Neural cell (in vitro differentiated cells): ENCODE data around the gene COL4A2. TPM values are rescaled to one million over a fixed set of nuclear protein-coding genes. Genes with fewer than 3 reads are reported as not detected.

Experiments used
- H2AFZ ChIP-seq: fragments of 200-600, 300-800 bp; sonication (generic), shearing (Covaris generic); 2 replicates; pipeline ENCODE4 v1.6.0; 2014; ENCODE audit warnings: low read depth, mild to moderate bottlenecking, antibody characterized with exemption, low read length, moderate library complexity
- H3F3A ChIP-seq: fragments of 200-600 bp; shearing (Covaris generic); 2 replicates; pipeline ENCODE4 v1.6.1; 2016; ENCODE audit warnings: mild to moderate bottlenecking, moderate library complexity, mixed read lengths, antibody characterized with exemption, low read length; ENCODE audit not compliant: insufficient read depth, poor library complexity, severe bottlenecking
- H3K27ac ChIP-seq: fragments of 200-600, 300-800 bp; sonication (generic), shearing (Covaris generic); 2 replicates; pipeline ENCODE4 v1.5.1; 2014; ENCODE audit warnings: mild to moderate bottlenecking, low read length, moderate library complexity
- H3K27me3 ChIP-seq: fragments of 300-800, 200-600 bp; sonication (generic), shearing (Covaris generic); 2 replicates; pipeline ENCODE4 v1.6.0; 2014; ENCODE audit warnings: mild to moderate bottlenecking, low read depth, low read length, moderate library complexity; ENCODE audit not compliant: insufficient read depth
- H3K36me3 ChIP-seq: fragments of 300-800, 200-600 bp; sonication (generic), shearing (Covaris generic); 2 replicates; pipeline ENCODE4 v1.5.1; 2014; ENCODE audit warnings: mild to moderate bottlenecking, antibody characterized with exemption, low read length, moderate library complexity; ENCODE audit not compliant: insufficient read depth
- H3K4me2 ChIP-seq: fragments of 300-800, 200-600 bp; sonication (generic), shearing (Covaris generic); 2 replicates; pipeline ENCODE4 v1.6.0; 2014; ENCODE audit warnings: mild to moderate bottlenecking, low read length
- H3K4me3 ChIP-seq: fragments of 300-800, 200-600 bp; sonication (generic), shearing (Covaris generic); 2 replicates; pipeline ENCODE4 v1.5.1; 2014; ENCODE audit warnings: mild to moderate bottlenecking, low read length, moderate library complexity
- H3K79me2 ChIP-seq: fragments of 200-600 bp; shearing (Covaris generic); replicated peaks from 2 replicates; pipeline ENCODE4 v1.6.0; 2014; ENCODE audit warnings: mild to moderate bottlenecking, low read length, moderate library complexity; ENCODE audit not compliant: insufficient read depth
- H3K9ac ChIP-seq: fragments of 300-800, 200-600 bp; sonication (generic), shearing (Covaris generic); 2 replicates; pipeline ENCODE4 v1.6.1; 2016; ENCODE audit warnings: mild to moderate bottlenecking, low read length, mixed read lengths
- H3K9me2 ChIP-seq: fragments of 200-600 bp; shearing (Covaris generic); 2 replicates; pipeline ENCODE4 v1.6.1; 2016; ENCODE audit warnings: mild to moderate bottlenecking, low read length, mixed read lengths; ENCODE audit not compliant: insufficient read depth
- H3K9me3 ChIP-seq: fragments of 200-600, 300-800 bp; sonication (generic), shearing (Covaris generic); 2 replicates; pipeline ENCODE4 v1.6.1; 2016; ENCODE audit warnings: mild to moderate bottlenecking, mixed run types, low read length, moderate library complexity, mixed read lengths
- H4K20me1 ChIP-seq: fragments of 200-600 bp; shearing (Covaris generic); 2 replicates; pipeline ENCODE4 v1.6.1; 2016; ENCODE audit warnings: mild to moderate bottlenecking, mixed run types; ENCODE audit not compliant: insufficient read depth
- EP300 ChIP-seq: fragments of 450-650 bp; conservative IDR thresholded peaks from 2 replicates; pipeline ENCODE4 v1.6.1; 2014; ENCODE audit warnings: antibody characterized with exemption, mild to moderate bottlenecking, moderate library complexity; ENCODE audit not compliant: poor library complexity, severe bottlenecking
- EZH2 ChIP-seq: fragments of 200-600, 300-800 bp; shearing (Covaris generic), sonication (generic); IDR thresholded peaks from 2 replicates; pipeline ENCODE4 v1.6.1; 2014; ENCODE audit warnings: antibody characterized with exemption, low read length, borderline replicate concordance, mild to moderate bottlenecking; ENCODE audit not compliant: insufficient read depth, poor library complexity, severe bottlenecking
- MXI1 ChIP-seq: fragments of 450-650 bp; conservative IDR thresholded peaks from 2 replicates; pipeline ENCODE4 v1.6.1; 2014; ENCODE audit warnings: antibody characterized with exemption, mild to moderate bottlenecking; ENCODE audit not compliant: poor library complexity, severe bottlenecking
- POLR2AphosphoS5 ChIP-seq: IDR thresholded peaks from 2 replicates; pipeline ENCODE4 v1.6.1; 2012
- RAD21 ChIP-seq: fragments of 450-650 bp; conservative IDR thresholded peaks from 2 replicates; pipeline ENCODE4 v1.6.1; 2014; ENCODE audit warnings: antibody characterized with exemption, mild to moderate bottlenecking, moderate library complexity
- SMC3 ChIP-seq: fragments of 450-650 bp; conservative IDR thresholded peaks from 2 replicates; pipeline ENCODE4 v1.6.1; 2014; ENCODE audit warnings: antibody characterized with exemption, mild to moderate bottlenecking, moderate library complexity; ENCODE audit not compliant: poor library complexity
- TAF1 ChIP-seq: IDR thresholded peaks from 2 replicates; pipeline ENCODE4 v1.6.1; 2012; ENCODE audit warnings: low read depth
- polyA plus RNA-seq: library from polyadenylated mRNA; depleted of rRNA; stranded (reverse); fragments of >200 nt; gene quantifications from 2 replicates; pipeline ENCODE4 v1.2.3, GENCODE V29; 2014
- TF ChIP-seq, protein P1 (sequence below): IDR thresholded peaks from 2 replicates; pipeline ENCODE4 v1.6.1; 2012; ENCODE audit warnings: borderline replicate concordance
- TF ChIP-seq, protein P2 (sequence below): fragments of 450-650 bp; IDR thresholded peaks from 2 replicates; pipeline ENCODE4 v1.5.1; 2014; ENCODE audit warnings: antibody characterized with exemption, mild to moderate bottlenecking, moderate library complexity; ENCODE audit not compliant: poor library complexity, severe bottlenecking

The COL4A2 gene
- polyA plus RNA-seq, 1 donor from 2014 or later: 30.8 TPM

DNA sequence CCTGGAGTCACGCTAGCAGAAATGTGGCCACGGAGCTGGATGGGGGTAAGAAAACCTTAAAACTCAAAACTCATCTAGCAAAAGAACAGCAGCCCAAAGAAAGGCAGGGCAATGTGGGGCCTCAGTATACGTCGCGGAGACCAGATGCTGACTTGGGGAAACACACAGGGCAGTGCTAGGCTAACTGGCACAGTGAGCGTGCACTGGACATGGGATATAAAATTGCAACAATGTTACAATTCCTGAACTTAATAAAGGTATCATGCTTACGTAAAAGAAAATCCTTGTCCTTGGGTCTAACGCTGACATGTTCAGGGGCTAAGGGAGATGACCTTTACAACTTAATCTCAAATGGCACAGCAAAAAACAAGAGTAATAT, 40.7 kb upstream of the COL4A2 start:
- no peak overlapping the region for H3K9ac ChIP-seq
- no peak overlapping the region for H3K27ac ChIP-seq
- no peaks in the 10 kb centered on the region for H3K27me3 ChIP-seq
- H3K4me2 ChIP-seq: no peak overlapping the region
- no peak overlapping the region for H3K4me3 ChIP-seq
- TF ChIP-seq EZH2: no peak
- TF ChIP-seq POLR2AphosphoS5: no peak
- TF ChIP-seq EP300: no peak
- TF ChIP-seq, protein P1, sequence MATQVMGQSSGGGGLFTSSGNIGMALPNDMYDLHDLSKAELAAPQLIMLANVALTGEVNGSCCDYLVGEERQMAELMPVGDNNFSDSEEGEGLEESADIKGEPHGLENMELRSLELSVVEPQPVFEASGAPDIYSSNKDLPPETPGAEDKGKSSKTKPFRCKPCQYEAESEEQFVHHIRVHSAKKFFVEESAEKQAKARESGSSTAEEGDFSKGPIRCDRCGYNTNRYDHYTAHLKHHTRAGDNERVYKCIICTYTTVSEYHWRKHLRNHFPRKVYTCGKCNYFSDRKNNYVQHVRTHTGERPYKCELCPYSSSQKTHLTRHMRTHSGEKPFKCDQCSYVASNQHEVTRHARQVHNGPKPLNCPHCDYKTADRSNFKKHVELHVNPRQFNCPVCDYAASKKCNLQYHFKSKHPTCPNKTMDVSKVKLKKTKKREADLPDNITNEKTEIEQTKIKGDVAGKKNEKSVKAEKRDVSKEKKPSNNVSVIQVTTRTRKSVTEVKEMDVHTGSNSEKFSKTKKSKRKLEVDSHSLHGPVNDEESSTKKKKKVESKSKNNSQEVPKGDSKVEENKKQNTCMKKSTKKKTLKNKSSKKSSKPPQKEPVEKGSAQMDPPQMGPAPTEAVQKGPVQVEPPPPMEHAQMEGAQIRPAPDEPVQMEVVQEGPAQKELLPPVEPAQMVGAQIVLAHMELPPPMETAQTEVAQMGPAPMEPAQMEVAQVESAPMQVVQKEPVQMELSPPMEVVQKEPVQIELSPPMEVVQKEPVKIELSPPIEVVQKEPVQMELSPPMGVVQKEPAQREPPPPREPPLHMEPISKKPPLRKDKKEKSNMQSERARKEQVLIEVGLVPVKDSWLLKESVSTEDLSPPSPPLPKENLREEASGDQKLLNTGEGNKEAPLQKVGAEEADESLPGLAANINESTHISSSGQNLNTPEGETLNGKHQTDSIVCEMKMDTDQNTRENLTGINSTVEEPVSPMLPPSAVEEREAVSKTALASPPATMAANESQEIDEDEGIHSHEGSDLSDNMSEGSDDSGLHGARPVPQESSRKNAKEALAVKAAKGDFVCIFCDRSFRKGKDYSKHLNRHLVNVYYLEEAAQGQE: no peak
- no peak for TF ChIP-seq MXI1
- TF ChIP-seq TAF1: no peak
- TF ChIP-seq, protein P2, sequence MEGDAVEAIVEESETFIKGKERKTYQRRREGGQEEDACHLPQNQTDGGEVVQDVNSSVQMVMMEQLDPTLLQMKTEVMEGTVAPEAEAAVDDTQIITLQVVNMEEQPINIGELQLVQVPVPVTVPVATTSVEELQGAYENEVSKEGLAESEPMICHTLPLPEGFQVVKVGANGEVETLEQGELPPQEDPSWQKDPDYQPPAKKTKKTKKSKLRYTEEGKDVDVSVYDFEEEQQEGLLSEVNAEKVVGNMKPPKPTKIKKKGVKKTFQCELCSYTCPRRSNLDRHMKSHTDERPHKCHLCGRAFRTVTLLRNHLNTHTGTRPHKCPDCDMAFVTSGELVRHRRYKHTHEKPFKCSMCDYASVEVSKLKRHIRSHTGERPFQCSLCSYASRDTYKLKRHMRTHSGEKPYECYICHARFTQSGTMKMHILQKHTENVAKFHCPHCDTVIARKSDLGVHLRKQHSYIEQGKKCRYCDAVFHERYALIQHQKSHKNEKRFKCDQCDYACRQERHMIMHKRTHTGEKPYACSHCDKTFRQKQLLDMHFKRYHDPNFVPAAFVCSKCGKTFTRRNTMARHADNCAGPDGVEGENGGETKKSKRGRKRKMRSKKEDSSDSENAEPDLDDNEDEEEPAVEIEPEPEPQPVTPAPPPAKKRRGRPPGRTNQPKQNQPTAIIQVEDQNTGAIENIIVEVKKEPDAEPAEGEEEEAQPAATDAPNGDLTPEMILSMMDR: no peak
- no peak for TF ChIP-seq SMC3
- TF ChIP-seq RAD21: no peak
- no peaks in the 10 kb centered on the region for H3F3A ChIP-seq
- H3K79me2 ChIP-seq: no peaks in the 10 kb centered on the region
- no peaks in the 10 kb centered on the region for H4K20me1 ChIP-seq
- H3K9me3 ChIP-seq: no peaks in the 10 kb centered on the region
- H3K36me3 ChIP-seq: no peaks in the 10 kb centered on the region
- H3K9me2 ChIP-seq: no peaks in the 10 kb centered on the region
- H2AFZ ChIP-seq: no peak overlapping the region

DNA sequence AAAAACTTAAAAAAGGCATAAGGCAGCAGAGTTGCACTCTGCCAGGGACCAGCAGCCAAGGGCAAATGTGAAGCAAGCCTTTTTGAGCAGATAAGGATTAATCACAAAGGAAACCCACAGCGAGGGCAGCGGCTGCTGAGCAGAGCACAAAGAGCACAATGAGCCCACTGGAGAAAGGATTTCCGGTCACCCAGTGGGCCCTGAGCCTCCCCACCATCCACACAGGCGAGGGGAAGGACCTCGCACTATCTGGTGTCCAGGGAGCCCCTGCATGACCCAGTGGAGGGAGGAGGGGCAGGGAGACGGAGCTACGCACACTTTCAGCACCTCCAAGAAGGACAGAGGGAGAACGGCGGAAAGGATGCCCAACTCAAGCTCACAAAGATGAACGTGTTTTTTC, 40.1 kb upstream of the COL4A2 start:
- Histone ChIP-seq H3K4me2 (no peak overlapping the region), H3K9ac (no peak overlapping the region), H4K20me1 (no peaks in the 10 kb centered on the region), H3K27me3 (no peaks in the 10 kb centered on the region), H3K4me3 (no peak overlapping the region), H3K9me2 (no peaks in the 10 kb centered on the region), H3K79me2 (no peaks in the 10 kb centered on the region), H3K27ac (no peak overlapping the region), H3F3A (no peaks in the 10 kb centered on the region), H3K9me3 (no peaks in the 10 kb centered on the region), H3K36me3 (no peaks in the 10 kb centered on the region), H2AFZ (no peak overlapping the region)
- TF ChIP-seq, protein P1: no peak
- no peak for TF ChIP-seq POLR2AphosphoS5
- no peak for TF ChIP-seq MXI1
- TF ChIP-seq TAF1: no peak
- TF ChIP-seq EZH2: no peak
- TF ChIP-seq SMC3: no peak
- TF ChIP-seq EP300: no peak
- TF ChIP-seq, protein P2: no peak
- TF ChIP-seq RAD21: no peak
